TTC549 (cell line): Measurements from ENCODE around the gene PRKD3.

Source experiments
- FAIRE-seq: peaks from 2 replicates; lab custom pipeline; 2012; peaks lifted over from hg19 to GRCh38; lab: Jason Lieb, UNC

Gene PRKD3

DNA sequence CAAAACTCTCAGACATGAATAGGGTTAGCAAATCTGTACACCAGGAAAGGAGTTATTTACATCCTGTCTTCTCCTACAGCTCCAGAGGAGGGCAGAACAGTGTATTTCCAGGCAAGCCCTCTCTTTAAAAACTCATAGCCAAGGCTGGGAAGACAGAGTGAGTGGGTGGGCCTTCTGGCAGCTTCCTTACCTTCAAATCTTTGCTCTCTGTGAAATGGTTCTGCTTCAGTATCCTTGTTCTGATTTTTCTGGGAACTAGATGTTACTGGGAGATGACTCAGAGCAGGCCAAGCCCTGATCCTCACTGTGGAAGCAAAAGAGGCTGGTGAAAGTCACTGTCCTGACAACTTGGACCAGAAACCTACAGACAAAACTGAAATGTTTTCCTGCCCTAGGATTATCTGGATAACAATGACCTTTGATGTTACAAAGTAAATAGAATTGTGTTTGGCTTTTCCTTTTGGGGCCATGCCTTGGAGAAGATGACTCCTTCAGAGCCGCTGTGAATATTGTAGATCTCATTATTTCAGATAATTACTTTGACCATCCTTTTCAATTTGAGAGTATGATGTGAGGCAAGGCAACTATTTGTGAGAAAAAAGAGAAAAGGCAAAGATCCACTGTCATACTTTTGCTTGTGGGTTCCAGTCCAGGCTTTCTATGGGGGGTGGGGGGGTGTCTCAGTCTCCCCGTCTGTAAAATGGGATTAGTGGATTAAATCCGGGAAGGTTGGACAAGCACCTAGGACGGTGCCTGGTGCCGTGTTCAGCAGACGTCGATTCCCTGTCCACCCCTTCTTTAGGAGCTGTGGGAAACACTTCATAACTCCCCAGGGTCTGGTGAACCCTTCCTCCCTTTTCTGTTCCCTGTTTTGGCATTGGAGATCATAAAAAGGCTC lies 19.2 kb upstream of the PRKD3 start:
- FAIRE-seq: no peak

DNA sequence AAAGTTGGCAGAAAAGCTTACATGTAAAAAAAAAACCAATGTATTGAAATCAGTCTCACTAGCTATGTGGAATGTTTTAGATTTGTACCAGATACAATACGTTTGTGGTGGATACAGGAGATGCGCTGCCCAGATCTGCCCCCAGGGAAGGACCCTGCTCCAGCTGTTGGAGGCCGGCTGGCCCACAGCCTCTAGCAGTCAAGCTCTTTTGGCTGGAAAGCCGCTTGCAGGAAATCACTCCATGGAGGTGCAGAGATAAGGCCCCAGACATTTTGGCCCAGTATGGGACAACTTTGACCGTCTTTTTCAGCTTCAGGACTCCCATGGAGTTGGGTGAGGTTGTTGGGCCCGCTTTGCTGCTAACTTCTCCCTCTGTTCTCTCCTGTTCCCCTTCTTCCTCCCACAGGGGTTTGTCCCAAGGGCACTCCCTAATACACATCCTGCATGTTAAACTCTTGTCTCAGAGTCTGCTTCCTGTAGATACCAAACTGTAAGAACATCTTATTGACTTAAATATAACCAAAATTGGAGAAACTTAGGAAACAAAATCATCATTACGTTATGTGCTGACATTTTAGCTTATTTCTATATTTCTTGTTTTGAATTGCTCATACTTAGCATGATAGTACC lies 18.1 kb upstream of the PRKD3 start:
- FAIRE-seq: no peak

DNA sequence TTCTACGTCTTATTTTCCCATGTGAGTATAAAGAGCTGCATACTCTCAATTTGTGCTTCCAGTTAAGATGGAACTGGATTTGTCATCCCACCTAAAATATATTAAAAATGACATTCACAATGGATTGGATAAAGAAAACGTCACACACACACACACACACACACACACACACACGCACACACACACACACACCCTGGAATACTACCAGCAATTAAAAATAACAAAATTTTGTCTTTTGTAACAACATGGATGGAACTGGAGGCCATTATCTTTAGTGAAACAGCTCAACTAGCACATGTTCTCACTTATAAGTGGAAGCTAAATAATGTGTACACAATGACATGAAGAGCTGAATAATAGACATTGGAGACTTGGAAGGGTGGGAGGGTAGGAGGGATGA lies 16.0 kb upstream of the PRKD3 start:
- FAIRE-seq: no peak

DNA sequence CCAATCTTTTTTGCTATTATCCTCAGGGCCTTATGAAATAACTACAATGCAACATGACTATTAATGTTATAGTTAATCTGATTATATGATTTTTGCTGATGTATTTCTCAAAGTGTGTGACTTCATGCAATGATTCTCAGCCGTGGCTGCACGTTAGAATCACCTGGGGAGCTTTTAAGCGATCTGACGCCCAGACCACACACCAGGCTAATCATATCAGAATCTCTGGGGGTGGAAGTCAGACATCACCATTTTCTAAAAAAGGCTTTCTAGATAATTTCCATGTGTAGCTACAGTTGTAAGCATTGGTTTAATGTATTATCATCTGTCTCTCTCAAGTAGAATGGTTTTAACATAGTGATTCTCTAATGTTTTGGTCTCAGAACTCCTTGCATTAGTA lies 14.3 kb upstream of the PRKD3 start:
- FAIRE-seq: no peak

DNA sequence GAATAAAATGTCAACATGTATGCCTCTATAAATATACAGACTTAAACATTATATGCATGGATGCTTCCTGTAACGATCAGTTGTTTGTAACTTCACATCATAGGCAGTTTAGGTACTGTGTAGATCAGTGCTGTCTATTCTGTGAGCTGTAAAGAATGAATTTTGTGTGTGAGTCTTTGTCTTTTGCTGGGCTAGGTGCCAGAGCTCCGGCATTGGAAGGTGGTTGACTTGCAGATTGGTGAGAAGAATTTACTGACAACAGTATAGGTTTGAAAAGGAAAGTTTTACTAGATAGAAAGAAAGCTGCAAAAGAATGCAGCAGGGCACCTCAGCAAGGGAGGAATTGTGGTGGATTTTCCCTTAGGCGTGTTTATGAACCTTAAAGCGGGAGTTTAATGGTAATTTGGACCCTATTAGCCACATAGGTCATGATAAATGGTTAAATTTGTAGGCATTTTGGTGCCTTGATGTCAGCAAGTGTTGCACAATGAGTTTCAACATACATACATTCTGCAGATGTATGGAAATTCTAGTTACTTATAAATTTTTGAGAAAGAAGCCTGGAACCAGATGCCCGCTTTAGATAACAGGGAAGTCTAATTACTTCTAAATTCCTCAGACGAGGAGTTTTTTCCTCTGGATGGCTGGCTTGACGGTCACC lies 13.1 kb upstream of the PRKD3 start:
- no peak for FAIRE-seq

DNA sequence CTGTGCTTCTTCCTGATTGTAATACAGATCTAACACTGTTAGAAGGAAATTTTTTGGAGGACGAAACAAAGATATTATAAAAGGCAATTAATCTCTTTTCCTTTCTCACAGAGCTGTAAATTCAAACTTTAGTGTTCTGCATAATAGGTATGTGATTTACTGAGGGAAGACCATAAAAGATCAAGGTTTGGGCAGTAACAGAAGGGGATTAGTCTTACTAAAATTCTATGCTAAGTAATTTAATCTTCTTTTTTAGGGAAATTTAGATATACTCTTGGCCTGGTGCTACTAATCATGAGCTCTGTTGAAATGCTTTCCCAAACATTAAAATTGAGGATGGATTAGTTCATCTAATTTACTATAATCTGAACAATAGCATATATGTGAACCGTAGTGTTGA lies 11.0 kb upstream of the PRKD3 start:
- no peak for FAIRE-seq

DNA sequence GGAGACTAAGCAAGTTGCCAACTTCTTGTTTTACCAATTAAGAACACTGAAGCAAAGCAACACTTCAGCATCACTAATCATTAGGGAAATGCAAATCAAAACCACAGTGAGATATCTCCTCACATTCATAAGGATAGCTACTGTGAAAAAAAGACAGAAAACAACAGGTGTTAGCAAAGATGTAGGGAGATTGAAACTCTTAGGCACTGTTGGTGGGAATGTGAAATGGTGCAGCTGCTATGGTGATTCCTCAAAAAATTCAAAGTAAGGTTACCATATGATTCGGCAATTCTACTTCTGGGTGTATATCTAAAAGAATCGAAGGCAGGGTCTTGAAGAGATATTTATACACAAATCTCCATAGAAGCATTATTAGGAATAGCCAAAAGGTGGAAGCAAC lies 8.6 kb upstream of the PRKD3 start:
- no peak for FAIRE-seq

DNA sequence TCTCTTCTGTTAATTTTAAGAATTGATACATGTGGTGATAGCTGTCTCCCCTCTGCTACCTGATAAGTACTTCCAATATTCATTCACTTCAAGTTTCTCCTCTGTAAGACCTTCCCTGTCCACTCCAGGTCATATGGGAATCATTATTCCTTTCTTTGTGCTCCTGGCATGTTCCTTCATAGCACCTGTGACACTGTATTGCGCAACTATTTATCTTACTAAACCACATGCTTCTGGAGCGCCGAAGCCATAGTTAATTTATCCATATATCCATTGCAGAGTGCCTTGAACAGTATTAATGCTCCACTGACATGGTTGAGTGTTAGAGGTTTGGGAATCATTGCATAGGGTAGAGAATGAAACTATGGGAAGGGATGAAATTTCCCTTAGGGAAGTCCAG lies 7.9 kb upstream of the PRKD3 start:
- FAIRE-seq: no peak

DNA sequence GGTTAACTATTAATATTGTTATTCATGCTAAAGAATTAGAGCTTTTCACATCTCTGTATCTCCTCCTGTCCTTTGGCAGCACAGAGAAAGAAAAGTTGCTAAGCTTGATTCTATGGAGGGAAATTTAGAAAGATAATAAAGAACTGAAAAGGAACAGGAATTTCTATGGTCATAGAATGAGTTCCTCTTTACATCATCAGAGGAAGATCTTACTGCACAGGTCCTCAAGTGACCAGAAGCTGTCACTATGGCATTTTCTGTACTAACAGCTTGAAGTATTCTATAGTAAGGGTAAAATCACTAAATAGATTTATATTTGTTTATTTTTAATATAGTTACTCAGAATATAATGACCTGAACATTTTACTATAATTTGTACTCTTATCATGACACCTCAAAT lies 6.0 kb upstream of the PRKD3 start:
- no peak for FAIRE-seq

DNA sequence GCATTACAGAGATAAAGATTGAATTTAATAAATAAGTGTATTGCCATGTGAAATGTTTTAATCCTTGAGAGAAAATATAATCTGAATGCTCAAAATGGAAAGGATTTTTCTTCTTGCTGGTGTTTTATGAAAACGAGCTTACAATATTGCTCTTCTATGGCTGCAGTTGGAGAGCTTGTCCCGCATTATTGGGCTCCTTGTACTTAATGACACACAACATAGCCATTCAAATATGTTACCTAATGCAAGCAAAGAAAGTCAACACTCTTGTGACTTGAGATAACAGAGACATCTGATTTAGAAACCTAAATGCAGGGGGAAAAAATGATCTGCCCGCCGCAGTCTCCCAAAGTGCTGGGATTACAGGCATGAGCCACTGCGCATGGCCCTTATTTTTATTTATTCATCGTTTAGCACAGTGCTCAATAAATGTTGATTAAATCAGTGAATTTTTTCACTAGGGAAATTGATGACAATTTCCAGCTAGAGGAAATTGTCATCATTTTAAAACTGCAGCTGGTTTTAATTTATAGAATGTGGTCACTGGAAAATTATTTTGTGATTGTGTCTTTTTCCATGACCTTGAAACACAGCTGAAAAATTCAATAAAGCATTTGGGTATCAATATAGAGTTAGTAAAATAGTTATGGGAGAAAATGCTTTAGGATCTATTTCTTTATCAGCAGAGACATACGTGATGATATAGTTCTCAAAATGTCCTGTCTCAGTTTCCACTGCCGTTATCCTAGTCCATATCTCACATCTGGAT lies 2.4 kb upstream of the PRKD3 start:
- FAIRE-seq: no peak

DNA sequence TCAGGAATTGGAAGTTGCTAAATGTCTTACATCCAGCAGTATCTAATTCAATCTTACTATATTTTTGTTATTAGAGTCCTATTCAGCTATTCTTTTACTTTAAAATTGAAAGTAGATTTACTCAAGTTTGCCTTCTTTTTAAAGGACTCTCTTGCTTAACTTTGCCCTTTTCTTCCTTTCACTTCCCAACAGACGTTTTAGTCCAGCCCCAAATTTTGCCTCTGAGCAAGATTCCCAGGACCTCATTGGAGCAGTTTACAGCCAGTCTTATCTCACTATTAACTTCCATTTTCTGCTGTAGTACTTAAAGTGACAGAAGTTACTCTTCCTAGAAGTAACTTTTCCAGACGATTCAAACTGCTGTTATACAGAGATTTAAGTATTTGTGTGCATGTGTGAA lies 1.7 kb upstream of the PRKD3 start:
- FAIRE-seq: peak; percentile 93

DNA sequence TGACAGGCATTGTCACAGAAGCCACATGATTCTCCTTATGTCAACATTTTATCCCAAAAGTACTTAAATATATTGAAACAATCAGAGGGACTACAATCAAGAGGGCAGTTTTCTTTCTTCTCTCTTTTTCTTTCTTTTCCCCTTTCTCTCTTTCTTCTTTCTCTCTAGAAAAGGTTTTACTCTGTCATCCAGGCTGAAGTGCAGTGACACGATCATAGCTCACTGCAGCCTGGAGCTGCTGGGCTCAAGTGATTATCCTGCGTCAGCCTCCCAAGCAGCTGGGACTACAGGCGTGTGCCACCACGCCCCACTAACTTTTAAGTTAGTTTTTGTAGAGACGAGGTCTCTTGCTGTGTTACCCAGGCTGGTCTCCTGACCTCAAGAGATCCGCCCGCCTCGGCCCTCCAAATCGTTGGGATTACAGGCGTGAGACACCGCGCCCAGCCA lies 1.0 kb upstream of the PRKD3 start:
- FAIRE-seq: no peak

DNA sequence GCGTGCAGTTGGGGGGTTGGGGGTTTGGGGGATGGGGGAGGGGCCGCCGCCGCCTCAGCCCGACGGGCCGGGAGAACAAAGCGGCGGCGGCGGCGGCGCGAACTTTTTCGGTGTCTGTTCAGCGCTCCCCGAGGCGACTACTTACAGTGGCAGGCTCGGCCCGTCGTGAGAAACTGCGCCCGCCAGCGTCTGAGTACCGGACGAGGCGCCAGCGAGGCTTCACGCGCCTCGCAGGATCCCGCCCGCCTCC lies 172 bp downstream of the PRKD3 start:
- no peak for FAIRE-seq

DNA sequence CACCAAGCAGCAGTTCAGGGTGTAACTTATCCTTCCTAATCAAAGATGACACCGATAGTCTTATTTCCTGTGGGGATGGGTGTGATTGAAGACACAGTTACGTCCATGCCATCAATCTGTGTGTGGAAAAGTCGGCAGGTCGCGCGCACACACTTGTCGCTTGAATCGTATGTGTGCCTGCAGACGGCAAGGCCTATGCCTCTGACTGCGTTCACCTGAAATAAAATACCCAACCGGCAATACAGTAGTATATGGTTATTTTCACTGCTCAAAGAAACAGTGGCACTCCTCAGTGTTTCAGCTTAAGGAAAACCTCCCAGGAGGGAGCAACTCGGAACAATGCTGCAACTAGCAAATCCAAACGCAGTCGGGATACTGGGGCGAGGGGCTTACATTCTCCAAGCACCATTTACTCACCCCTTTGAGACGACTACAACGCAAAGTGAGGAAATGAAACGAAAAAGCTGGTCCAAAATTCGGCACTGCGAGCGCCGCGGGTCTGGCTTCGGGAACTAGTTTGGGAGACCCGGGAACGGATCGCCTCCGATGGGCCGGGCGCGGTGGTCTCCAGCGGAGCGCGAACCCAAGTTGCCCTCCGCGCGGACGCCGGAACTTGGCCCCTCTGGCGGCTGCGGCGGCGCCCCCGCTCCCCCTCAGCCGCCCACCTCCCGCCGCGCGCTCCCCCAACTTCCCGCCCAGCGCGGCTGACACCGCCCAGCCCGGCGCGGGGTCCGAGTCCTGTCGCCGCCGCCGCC lies 675 bp downstream of the PRKD3 start:
- FAIRE-seq: no peak

DNA sequence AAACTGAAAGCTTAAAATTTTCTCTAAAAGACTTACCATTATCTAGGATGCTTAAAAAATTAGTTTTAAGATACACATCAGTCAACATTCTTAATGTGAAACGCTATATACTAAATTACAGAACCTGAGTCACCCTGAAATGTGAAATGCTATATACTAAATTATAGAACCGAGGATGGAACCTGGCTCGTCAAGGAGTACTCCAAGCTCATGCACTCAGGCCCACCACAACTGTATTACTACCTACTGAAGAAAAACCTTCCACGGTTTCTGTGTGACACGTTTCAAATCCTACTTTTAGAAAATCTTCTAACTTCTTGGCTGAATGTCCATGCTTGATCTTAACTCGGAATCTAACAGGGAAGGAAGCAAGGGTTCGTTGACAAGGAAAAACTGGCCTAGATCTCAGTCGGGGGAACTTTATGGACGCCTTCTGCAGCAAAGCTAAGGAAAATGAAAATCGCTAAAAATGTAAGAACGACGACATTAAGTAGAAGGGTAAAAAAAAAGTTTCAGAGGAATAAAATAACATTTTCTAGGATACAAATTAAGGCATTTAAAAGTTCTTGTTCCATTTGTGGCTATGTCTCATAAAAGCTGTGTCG lies 1.4 kb downstream of the PRKD3 start:
- no peak for FAIRE-seq

DNA sequence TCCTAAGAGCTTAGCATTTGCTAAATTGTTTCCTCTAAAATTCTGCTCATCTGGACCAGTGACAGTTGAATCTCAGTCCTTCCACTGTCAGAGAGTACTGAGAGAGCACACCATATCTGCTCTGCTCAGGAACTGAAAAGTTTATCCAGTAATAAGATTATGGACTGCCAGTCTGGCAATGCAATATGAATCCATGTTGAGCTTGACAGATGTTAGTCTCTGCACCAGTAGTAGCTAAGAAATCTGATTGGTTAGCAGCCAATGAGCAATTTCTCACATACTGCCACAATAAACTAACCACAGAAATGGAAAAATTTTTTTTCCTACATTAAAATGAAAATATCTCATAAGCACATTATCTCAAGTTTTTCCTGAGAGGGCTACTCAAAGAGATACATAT lies 2.3 kb downstream of the PRKD3 start:
- no peak for FAIRE-seq

DNA sequence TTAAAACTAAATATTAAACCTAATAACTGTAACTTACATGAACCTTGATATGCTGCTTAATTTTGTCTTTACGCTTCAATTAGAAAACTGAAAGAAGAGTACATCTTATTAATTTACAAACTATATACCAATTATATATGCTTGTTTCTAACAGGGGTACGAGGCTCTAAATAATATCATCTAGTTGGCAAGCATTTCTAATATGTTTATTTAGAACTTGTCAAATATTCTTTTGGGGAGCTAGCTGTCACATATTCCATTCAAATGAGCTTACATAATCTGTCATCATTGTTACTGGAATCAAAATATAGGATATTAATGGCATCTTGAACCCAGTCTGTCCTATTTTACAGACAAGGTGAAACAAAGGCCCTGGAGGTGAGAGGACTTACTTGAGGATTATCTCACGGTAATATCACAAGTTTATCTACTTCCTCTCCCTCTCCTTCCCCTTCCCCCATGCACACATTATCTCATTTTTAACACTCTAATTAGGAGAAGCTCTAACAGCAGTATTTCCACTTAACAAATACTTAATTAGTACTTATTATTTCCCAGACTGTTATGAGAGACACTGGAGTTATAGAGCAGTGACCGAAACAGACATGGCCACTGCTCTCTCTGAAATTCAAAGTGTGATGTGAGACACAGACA lies 3.5 kb downstream of the PRKD3 start:
- no peak for FAIRE-seq

DNA sequence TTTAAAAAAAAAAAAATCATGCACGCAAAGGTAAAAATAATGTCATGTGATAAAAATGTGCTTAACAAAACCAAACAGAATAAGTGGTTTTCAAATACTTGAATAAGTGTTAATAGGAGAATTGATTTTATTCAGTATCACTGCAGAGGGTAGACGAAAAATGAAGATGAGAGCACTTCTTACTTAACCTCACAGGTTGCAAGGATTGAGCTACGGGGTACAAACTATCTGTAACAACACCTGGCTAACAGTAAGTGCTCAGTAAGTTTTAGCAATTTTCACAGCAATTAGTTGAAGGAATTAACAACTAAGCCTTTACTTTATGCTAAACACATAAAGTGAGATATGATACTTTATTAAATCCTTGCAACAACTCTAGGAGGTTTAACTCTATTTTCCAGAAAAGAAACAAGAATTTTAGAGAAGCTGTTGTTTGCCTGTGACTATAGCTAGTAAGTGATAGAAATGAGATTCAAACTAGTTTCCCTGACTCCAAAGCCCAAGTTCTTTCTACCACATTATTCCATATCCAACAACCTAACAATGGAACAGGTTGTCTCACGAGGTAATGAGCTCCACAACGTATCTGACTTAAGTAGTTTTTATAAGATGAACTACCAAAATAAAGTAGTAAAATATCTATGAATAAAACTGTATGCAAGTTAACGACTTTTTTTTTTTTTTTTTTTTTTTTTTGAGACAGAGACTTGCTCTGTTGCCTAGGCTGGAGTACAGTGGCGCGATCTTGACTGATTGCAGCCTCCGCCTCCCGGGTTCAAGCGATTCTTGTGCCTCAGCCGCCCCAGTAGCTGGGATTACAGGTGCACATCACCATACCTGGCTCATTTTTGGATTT lies 4.7 kb downstream of the PRKD3 start:
- FAIRE-seq: no peak

DNA sequence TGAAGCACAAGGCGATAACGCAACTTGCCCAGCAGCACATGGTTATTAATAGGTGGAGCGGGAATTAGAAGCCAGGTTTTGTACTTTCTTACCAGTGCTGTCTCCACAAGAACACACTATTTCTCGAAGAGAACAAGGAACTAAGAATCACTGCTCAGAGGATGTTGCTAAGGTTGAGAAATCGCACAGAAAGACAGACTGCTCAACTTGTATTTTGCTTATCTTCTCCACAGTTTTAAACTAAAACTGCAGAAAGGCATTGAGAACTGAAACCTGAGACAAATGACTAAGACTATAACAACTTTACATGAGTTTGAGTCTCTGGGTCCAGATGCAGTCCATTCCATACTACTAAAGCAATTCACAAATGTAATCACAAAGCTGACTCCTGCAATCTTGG lies 6.2 kb downstream of the PRKD3 start:
- FAIRE-seq: no peak

DNA sequence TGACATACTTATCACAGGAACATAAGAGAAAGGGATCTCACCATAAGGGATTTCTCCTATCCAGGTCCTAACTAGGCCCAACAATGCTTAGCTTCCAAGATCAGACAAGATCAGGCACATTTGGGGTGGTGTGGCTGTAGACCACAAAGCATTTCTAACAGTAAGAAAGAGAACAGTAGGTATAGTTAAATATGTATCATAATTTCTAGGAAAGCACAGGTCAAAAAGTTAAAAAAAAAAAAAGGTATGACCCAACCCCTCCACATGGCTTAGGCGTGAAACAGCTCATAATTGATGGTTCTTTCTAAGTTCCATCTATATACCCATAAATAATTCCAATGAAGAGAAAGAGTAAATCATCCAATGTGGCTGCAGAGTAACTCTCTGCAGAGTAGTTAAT lies 6.9 kb downstream of the PRKD3 start:
- FAIRE-seq: no peak
